Bone marrow (tissue), 2 donors: ENCODE measurements around the gene HNRNPH2.
A peak's percentile ranks its signal among the peaks of the same experiment; 100 is the strongest.

Experiments
- DNase-seq, 2 donors: peaks; one replicate each; lab custom pipeline; 2025; lab: John Stamatoyannopoulos, UW

The HNRNPH2 gene

DNA sequence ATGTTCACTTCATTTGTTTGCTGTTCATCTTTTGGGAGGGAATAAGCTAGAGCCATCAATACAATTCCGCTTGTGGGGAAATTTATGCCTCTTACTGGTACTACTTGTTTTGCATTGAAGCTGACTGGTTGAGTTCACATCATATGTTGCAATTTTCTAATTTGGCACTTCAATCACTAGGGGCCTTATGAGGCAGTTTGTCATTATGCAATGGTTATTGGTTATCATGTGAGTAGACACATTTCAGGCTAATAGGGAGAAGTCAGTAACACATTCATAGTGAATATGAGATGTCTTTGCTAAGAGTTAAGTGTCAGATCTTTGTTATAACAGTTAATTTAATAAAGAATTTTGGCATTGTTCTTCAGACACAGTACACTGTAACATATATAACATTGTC is 12.2 kb upstream of the HNRNPH2 start:
- no peak for DNase-seq

DNA sequence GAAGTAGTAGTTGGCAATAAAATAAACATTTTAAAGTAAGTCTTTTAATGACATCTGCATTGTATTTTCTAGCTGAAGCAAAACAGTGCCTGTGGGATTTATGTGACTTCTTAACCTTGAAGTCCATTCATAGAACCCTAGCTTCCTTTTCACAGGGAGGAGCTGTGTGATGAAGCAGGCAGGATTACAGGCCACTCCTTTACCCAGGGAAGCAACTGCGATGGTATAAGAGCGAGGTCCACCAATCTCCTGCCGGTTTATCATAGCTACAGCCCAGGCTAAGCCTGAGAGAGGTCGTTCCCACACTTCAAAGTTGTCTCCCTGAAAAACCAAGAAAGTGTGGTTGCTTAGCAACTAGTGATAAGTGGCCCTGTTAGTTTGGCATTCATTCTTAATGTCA is 10.2 kb upstream of the HNRNPH2 start:
- DNase-seq: no peak

DNA sequence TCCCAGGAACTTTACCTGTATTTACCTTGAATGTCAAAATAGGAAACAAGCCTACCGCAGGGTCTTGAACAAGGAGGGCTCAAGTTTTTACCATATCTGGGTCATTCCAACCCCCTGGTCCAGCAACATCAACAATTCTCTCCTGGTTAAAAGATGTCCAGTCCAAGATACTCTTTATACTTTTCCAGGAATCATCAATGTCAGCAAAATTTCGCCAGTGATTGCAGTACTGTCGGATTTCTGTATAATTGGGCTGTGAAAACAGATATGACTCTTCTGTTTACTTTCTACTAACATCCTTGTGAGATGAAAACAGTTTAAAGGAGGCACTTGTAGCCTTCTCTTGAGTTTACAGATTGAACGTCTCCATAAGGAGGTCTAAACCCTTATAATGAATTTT is 9.3 kb upstream of the HNRNPH2 start:
- DNase-seq: no peak

DNA sequence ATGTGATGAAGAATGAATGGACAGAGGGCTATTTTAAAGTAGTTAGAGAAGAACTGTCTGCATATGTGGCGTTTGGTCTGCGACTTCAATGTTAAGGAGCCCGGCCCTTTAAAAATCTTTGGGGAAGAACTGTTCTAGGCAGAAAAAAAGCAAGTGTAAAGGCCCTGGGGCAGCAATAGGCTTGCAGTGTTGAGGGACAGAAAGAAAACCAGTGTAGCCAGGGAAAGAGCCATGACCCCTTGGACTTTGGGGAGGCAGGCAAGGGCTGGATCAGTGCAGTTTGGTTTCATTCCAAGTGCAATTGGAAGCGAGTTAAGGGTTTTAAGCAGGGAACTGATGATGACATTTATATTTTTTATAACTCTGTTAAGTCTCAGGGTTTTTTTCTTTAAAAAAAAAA is 8.2 kb upstream of the HNRNPH2 start:
- DNase-seq: no peak

DNA sequence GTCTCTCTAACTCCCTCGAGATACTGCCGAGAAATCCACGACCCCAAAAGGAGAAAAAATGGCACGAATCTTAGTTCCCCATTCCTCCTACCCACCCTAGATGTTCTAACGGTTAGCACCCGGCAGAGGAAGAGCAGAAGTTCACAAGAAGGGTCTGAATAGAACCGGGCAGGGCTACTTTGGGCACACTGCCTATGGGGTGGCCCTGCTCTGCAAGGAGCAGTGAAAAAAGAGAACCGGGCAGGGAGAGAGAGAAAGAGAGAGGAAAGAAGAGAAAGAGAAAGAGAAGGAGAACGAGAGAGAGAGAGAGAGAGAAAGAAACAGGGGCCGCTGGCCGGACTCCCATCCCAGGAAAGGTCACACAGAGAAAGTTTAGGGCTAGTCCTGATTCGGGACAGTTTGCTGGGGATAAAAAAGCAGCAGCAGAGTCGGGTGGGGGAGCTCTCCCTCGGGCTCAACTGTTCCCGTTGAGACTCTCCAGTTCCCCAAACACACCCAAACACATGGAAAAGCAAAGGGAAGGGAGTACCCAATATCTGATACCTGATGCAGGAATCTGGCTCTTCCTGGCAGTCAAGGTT is 765 bp upstream of the HNRNPH2 start:
- DNase-seq: peak; percentile 2 to 6

DNA sequence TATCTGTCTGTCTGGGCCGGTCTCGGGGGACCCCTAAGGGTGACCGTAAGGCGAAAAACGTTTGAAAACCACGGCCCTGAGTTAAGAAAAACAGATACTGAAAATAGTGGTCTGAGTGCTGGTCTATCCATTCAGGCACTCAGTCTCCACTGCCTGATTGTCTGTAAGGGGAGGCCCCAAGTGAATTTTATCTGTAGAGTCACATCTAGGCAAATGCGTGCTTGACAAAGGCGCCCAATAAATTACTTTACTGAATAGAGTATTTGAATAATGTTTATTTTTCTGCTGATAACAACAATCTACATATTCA is 465 bp downstream of the HNRNPH2 start:
- DNase-seq: no peak

DNA sequence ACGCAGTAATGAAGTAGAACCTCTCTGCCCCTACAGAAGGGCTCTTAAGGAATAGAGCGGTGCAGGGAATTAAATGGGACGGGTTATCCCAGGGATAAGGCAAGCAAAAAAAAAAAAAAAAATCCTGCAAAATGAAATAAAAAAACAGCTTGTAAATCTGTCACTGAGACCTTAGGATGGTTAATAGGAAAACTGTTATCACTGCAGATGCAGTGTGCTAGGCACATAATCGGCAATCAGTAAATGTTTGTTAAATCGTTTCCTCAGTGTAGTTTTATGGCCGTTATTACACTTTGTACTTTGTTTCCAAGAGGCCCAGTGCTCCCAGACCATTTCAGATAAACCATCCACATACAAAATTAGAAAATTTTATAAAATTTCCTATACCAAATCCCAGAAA is 1.0 kb downstream of the HNRNPH2 start:
- no peak for DNase-seq

DNA sequence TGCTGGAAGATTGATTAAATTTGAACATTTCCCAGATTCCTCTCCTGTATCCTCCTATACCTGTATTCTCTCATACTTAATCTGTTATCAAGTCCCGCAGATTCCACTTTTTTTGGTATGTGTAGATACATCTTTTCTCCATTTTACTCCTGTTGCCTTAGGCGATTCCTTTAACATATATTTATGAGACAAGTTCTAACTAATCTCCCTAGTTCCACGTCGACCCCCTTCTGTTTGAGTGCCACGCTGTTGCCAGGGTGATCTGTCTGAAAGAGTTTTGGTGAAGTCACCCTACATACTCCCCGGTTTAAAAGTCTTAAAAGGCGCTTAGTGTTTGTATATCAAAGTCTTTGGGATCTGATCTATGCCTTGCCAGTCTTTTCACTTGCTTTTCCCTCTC is 2.4 kb downstream of the HNRNPH2 start:
- DNase-seq: no peak

DNA sequence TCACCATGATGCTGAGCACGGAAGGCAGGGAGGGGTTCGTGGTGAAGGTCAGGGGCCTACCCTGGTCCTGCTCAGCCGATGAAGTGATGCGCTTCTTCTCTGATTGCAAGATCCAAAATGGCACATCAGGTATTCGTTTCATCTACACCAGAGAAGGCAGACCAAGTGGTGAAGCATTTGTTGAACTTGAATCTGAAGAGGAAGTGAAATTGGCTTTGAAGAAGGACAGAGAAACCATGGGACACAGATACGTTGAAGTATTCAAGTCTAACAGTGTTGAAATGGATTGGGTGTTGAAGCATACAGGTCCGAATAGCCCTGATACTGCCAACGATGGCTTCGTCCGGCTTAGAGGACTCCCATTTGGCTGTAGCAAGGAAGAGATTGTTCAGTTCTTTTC is 4.0 kb downstream of the HNRNPH2 start:
- no peak for DNase-seq

DNA sequence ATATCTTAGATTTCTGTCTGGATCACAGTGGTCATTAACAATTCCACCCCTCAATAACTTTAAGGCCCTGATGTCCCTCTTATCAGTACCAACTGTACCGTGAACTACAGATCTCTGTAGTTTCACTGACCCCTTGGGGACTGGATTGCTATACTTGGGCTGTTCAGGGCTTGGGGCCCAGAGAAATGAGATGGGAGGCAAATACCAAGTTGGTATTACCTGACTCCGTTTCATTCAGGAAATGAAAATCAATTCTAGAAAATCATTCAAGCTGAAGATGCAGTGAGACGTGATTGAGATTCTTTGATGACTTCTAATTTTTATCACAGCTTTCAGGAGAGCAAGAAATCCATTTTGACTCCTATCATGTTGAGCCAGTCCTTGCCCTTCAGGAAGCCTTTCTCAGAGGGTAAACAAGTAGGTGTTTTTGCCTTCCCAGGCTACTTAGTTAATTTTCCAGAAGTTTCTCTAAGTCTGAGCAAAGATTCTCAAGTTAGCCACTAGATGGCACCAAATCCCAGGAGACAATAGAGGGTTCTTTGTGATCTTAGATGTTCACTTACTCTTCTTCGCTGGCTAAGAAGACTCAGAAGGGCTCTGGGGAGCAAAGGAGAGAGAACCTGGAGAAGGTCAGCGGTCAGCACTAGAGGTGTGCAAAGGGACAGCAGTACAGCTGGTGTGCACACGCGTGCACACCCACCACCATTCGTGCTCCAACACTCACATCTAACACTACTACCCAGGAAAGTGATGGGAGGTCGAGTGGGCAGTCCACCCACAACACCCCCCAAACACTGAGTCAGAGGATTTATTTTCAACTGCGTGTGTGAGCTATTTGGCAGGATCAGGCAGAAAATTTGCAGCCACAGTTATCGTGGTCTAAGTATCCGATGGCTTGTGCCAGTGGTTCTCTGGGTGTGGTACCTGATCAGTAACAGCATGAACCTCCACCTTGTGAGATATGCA is 7.4 kb downstream of the HNRNPH2 start:
- DNase-seq: peak in 1 of 2 donors; percentile 21

DNA sequence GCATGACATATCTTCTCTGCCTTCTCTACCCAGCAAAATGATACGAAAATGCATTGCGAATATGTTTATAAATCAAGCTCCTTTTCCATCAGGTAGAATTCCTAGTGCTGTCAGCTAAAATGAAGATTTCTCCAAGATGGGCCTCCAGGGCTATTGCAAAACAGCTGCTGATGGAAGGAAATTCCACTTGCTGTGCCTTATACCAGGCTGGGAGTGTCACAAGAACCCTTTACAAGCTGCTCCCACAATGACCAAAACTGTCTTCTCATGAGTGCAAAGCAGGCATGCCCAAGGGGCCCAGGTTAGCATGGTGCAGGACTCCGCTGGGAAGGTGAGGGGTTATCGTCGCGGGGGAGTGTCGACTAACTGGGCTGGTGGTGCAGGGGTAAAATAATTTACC is 8.7 kb downstream of the HNRNPH2 start:
- no peak for DNase-seq

DNA sequence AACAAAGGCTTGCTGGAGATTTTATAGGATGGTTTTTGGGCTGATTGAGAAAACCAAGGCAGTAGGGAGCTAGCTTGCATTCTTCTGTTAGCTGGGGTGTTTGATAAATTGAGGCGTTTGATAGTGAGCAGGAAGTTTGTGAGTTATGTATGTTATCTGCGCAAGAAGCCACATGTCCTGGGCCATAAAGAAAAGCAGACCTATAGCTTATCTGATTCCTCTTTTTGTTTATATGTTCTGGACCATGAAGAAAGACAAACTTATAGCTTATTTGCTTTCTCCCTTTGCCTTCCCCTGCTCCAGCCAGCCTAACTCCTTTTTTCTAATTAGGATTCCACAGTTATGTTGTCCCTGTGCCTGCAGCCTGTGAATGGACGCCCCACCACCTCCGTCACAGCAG is 9.2 kb downstream of the HNRNPH2 start:
- no peak for DNase-seq

DNA sequence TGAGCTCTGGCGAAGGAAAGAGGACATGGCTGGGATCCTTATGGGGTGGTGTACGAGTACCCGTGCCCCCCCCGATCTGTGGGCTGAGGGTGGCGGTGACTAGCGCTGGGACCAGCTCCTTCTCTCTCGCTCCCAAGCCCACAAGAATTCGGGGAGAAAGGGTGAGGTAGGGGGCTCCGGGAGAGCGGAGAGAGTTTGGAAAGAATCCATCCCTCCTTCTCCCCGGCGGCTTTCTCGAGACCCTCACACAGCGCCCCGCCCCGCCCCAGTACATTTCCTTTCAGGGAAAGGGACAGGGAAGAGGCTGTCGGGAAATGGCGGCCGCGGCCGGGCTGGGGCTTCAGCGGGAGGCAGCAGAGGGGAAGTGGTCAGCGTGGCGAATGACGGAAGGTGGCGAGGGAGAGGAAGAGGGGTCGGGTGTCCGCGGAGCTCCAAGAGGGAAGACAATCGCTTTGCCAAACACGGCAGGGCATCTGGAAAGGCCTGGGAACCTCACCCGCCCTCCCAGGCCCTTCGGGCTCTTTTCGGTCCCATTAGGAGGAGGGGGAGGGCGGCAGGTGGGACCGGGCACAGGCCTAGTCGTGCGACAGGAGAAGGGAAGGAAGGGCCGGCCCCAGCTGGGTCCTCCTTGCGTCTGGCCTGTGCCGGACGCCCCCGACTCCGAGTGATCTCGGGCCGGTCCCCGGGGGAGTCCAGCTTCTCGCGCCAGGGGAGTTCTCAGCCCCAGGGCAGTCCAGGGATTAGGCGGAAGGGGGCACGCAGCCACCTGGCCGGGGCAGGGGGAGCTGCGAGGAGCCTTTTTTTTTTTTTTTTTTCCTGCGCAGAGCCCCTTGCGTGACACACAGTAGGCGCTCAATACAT is 10.2 kb downstream of the HNRNPH2 start:
- peak; percentile 18 to 27 for DNase-seq

DNA sequence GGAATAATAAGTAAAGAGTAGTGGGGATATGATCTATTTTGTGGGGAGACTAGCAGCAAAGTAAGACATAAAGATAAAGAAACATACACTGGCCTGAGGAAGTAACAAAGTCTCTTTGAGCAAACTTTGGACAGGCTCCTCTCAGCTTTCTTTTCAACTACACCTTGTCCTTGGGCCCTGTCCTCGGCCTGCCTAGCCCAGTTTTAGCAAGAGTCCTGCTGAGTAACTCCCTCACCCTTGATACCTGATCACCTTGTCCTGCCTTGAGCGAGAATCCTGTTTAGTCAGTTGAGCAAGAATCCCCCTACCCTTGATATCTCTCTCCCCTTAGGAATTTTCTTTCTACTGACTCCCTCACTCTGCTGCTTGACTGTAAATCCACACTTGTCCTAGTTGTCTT is 11.5 kb downstream of the HNRNPH2 start:
- no peak for DNase-seq

DNA sequence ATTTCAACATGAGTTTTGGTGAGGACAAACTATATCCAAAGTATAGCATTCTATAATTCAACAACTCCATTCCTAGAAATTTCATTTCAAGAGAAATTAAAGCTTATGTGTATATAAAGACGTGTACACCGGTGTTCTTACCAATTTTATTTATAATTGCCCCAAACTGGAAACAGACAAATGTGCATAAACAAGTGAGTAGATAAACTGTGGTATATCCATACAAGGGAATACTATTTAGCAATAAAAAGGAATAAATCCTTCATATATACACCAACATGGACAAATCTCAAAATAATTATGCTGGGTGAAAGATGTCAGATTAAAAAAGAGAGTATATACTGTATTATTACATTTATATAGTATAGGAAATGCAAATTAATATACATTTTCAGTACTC is 19.9 kb downstream of the HNRNPH2 start:
- no peak for DNase-seq

DNA sequence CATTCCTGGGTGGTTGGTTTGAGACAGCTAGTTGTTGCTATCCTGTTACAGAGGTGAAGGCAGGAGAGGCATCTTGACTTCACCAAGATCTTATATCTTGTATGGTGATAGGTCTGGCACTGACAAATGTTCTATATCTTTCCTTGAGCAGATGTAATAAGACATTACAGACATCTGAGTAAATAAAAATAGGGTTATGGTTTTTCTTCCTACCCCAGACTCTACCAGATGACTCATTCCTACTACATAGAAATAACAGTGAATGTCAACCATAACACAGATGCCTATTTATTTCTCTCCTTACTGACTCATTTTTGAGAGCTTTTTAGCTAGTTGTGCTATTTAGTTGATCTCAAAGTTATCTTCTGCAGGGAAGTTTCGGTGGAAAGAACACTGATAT is 21.9 kb downstream of the HNRNPH2 start:
- DNase-seq: no peak

DNA sequence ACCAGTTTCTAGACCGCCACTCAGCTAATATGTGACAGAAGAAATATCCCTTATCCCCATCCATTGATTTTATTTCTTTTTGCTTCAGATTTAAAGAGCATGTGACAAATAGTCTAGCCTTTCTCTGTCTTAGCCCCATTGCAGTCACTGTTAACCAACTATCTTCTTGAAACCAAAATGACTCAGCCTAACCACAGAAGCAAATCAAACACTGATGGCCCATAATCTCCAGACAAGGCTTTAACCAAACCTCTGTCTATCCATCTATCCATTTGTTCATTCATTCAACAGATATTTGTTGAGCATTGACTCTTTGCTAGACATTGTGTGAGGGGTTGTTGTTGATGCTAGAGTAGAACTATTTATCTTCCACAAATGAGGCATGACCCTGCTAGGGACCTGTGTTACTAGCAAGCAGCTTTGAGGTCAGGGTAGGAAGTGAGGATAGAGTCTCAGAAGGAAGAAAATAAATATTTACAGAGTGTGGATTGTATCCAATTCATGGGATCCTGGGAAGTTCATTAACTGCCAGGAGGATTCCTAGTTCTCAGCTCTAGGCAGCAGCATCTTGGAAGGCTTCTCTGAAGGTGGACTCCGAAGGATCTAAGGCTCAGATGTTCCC is 22.5 kb downstream of the HNRNPH2 start:
- no peak for DNase-seq

DNA sequence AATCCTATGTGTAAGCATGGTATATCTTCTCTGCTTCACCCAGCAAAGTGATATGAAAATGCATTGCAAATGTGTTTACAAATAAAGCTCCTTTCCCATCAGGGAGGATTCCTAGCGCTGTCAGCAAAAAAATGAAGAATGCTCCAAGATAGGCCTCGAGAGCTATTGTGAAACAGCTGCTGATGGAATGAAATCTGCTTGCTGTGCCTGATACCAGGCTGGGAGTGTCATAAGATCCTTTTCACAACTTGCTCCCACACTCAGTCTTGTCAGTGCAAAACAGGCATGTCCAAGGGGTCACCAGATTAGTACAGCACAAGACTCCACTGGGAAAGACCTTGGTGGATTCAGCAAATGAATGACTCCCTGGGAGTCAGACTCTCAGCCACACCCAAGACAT is 34.1 kb downstream of the HNRNPH2 start:
- no peak for DNase-seq

DNA sequence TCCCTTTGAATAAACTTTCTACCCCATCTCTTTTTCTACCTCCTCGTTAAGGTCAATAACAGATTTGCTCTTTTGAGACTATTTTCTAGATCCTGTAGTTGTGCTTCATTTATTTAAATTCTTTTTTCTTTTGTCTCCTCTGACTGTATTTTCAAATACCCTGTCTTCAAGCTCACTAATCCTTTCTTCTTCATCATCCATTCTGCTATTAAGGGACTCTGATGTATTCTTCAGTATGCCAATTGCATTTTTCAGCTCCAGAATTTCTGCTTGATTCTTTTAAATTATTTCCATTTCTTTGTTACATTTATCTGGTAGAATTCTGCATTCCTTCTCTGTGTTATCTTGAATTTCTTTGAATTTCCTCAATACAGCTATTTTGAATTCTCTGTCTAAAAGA is 41.3 kb downstream of the HNRNPH2 start:
- no peak for DNase-seq

DNA sequence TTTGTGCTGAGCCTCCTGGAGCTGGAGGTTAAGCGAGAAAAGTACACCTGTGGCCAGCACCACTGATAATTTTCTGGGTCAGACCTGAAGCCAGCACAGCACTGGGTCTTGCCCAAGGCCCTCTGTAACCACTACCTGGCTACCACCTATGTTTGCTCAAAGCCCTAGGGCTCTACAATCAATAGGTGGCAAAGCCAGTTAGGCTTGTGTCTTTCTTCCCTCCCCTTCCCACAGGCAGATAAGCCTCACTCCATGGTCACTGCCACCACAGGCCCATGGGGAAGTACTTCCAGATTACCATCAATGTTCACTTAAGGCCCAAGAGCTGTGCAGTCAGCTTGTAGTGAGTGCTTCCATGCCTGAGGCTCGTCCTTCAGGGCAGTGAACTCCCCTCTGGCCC is 42.1 kb downstream of the HNRNPH2 start:
- DNase-seq: no peak

DNA sequence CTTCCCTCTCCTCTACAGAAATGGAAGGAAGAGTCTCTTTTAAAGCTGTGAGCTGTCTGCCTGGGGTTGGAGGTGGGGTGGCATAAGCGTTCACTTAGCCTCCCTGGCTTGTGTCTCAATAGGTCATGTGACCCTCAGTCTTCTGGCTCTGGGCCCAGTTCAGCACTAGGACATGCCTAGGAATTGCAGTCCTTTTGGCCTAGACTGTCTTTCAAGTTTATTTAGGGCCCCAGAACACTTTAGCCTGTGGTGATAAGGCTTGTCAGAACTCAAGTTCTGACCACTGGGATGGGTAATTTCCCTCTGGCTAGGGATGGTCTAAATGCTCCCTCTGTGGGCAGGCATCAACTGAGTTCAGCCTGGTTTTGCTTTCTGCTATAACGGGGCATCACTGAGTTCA is 42.9 kb downstream of the HNRNPH2 start:
- no peak for DNase-seq

DNA sequence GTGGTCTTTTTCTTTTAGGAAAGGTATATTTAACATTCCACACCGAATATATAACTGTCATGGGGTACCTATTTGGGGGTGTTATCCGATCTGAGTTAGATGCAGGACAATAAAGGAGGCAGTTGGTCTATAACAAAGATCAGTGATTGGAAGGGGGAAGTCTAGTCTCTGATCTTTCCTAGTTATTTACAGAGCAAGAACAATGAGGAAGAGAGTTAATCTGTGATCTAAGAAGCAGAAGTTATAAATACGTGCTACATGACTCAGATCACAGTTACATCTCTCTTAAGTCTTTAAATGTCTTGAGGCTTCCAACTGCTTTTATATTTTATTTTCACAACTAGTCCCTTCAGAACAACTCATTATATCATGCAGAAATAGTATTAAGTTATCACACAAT is 44.0 kb downstream of the HNRNPH2 start:
- DNase-seq: peak in 1 of 2 donors; percentile 31
